ENCODE measurements around the gene MED12L.

DNA sequence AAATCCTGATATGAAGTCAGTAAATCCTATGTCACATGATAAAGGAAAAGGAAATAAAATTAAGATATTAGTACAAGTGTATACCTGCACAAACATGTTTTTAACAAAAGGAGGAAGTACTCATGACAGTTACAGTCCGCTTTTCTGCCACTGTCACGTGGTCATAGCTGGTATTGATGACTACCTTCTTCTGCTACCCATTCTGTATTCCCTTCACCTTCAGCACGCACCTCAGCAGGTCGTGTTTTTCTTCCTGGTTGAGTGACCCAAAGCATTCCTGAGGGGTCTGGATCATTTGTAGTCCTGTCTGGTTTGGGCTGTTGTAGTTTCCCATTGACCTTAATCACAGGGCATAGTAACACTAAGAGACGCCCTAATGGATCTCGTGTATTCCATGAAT, 334.3 kb downstream of the MED12L start:
- TF ChIP-seq, protein P1, sequence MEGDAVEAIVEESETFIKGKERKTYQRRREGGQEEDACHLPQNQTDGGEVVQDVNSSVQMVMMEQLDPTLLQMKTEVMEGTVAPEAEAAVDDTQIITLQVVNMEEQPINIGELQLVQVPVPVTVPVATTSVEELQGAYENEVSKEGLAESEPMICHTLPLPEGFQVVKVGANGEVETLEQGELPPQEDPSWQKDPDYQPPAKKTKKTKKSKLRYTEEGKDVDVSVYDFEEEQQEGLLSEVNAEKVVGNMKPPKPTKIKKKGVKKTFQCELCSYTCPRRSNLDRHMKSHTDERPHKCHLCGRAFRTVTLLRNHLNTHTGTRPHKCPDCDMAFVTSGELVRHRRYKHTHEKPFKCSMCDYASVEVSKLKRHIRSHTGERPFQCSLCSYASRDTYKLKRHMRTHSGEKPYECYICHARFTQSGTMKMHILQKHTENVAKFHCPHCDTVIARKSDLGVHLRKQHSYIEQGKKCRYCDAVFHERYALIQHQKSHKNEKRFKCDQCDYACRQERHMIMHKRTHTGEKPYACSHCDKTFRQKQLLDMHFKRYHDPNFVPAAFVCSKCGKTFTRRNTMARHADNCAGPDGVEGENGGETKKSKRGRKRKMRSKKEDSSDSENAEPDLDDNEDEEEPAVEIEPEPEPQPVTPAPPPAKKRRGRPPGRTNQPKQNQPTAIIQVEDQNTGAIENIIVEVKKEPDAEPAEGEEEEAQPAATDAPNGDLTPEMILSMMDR (conservative IDR thresholded peaks at IDR 0.05; ENCODE audit: low read length) = no peak
- TF ChIP-seq EZH2phosphoT487 (IDR thresholded peaks at IDR 0.05; ENCODE audit: borderline replicate concordance, low read depth, low read length) = no peak

Measured in OCI-LY7 (cell line).